ENCODE measurements around the gene TECPR1.

TECPR1 gene

GRCh38 chr7:98282703-98283102, 30.7 kb upstream of the TECPR1 start:
- TF ChIP-seq EGR1 (IDR thresholded peaks at IDR 0.05) (no peak), TCF12 (IDR thresholded peaks at IDR 0.05; ENCODE audit: low read depth) (no peak), NFIC (IDR thresholded peaks at IDR 0.05) (no peak), EP300 (IDR thresholded peaks at IDR 0.05; ENCODE audit: borderline replicate concordance) (no peak), ZBTB7A (IDR thresholded peaks at IDR 0.05; ENCODE audit: low read depth) (no peak), TEAD4 (IDR thresholded peaks at IDR 0.05) (no peak), CREB1 (IDR thresholded peaks at IDR 0.05; ENCODE audit: low read depth) (no peak), TAF1 (IDR thresholded peaks at IDR 0.05; ENCODE audit: low read depth) (no peak), YY1 (IDR thresholded peaks at IDR 0.05; ENCODE audit: low read depth) (no peak), USF1 (IDR thresholded peaks at IDR 0.05) (no peak), FOXM1 (IDR thresholded peaks at IDR 0.05; ENCODE audit: borderline replicate concordance, low read depth) (no peak), RAD21 (IDR thresholded peaks at IDR 0.05; ENCODE audit: low read depth) (no peak), CEBPB (IDR thresholded peaks at IDR 0.05) (no peak)
- TF ChIP-seq, protein P1, sequence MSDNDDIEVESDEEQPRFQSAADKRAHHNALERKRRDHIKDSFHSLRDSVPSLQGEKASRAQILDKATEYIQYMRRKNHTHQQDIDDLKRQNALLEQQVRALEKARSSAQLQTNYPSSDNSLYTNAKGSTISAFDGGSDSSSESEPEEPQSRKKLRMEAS (IDR thresholded peaks at IDR 0.05): no peak

- TF ChIP-seq EP300 (IDR thresholded peaks at IDR 0.05; ENCODE audit: borderline replicate concordance) (no peak), TEAD4 (IDR thresholded peaks at IDR 0.05) (no peak), CREB1 (IDR thresholded peaks at IDR 0.05; ENCODE audit: low read depth) (no peak), ZBTB7A (IDR thresholded peaks at IDR 0.05; ENCODE audit: low read depth) (no peak), TAF1 (IDR thresholded peaks at IDR 0.05; ENCODE audit: low read depth) (no peak), RAD21 (IDR thresholded peaks at IDR 0.05; ENCODE audit: low read depth) (no peak), USF1 (IDR thresholded peaks at IDR 0.05) (no peak)
- TF ChIP-seq, protein P2, sequence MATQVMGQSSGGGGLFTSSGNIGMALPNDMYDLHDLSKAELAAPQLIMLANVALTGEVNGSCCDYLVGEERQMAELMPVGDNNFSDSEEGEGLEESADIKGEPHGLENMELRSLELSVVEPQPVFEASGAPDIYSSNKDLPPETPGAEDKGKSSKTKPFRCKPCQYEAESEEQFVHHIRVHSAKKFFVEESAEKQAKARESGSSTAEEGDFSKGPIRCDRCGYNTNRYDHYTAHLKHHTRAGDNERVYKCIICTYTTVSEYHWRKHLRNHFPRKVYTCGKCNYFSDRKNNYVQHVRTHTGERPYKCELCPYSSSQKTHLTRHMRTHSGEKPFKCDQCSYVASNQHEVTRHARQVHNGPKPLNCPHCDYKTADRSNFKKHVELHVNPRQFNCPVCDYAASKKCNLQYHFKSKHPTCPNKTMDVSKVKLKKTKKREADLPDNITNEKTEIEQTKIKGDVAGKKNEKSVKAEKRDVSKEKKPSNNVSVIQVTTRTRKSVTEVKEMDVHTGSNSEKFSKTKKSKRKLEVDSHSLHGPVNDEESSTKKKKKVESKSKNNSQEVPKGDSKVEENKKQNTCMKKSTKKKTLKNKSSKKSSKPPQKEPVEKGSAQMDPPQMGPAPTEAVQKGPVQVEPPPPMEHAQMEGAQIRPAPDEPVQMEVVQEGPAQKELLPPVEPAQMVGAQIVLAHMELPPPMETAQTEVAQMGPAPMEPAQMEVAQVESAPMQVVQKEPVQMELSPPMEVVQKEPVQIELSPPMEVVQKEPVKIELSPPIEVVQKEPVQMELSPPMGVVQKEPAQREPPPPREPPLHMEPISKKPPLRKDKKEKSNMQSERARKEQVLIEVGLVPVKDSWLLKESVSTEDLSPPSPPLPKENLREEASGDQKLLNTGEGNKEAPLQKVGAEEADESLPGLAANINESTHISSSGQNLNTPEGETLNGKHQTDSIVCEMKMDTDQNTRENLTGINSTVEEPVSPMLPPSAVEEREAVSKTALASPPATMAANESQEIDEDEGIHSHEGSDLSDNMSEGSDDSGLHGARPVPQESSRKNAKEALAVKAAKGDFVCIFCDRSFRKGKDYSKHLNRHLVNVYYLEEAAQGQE (IDR thresholded peaks at IDR 0.05; ENCODE audit: low read depth): no peak
Measured at GRCh38 chr7:98281757-98282606, 29.9 kb upstream of the TECPR1 start.

- TF ChIP-seq, protein P2 (IDR thresholded peaks at IDR 0.05; ENCODE audit: low read depth): no peak
- TF ChIP-seq TCF12 (IDR thresholded peaks at IDR 0.05; ENCODE audit: low read depth) (peak; percentile 55; the same call in 1 of the 2 replicates), FOXM1 (IDR thresholded peaks at IDR 0.05; ENCODE audit: borderline replicate concordance, low read depth) (no peak), TEAD4 (IDR thresholded peaks at IDR 0.05) (peak; percentile 36; the same call in 1 of the 2 replicates), ZBTB7A (IDR thresholded peaks at IDR 0.05; ENCODE audit: low read depth) (peak; percentile 3; the same call in 1 of the 2 replicates), EGR1 (IDR thresholded peaks at IDR 0.05) (no peak), EP300 (IDR thresholded peaks at IDR 0.05; ENCODE audit: borderline replicate concordance) (peak; percentile 25; the same call in 1 of the 2 replicates), RAD21 (IDR thresholded peaks at IDR 0.05; ENCODE audit: low read depth) (no peak), NFIC (IDR thresholded peaks at IDR 0.05) (no peak), TAF1 (IDR thresholded peaks at IDR 0.05; ENCODE audit: low read depth) (peak; percentile 55; the same call in 1 of the 2 replicates), USF1 (IDR thresholded peaks at IDR 0.05) (peak; percentile 90), YY1 (IDR thresholded peaks at IDR 0.05; ENCODE audit: low read depth) (no peak), CREB1 (IDR thresholded peaks at IDR 0.05; ENCODE audit: low read depth) (no peak), CEBPB (IDR thresholded peaks at IDR 0.05) (no peak)
- TF ChIP-seq, protein P1 (IDR thresholded peaks at IDR 0.05): peak; percentile 67
Measured at GRCh38 chr7:98280791-98281756, 29.0 kb upstream of the TECPR1 start, which contains the start of gene BRI3. Gene BRI3 (plus strand): TSS chr7:98281686. CDS start chr7:98281796, 110 bp downstream.

- TF ChIP-seq EGR1 (IDR thresholded peaks at IDR 0.05) (no peak), TCF12 (IDR thresholded peaks at IDR 0.05; ENCODE audit: low read depth) (no peak), CREB1 (IDR thresholded peaks at IDR 0.05; ENCODE audit: low read depth) (no peak), TEAD4 (IDR thresholded peaks at IDR 0.05) (no peak), RAD21 (IDR thresholded peaks at IDR 0.05; ENCODE audit: low read depth) (no peak), CEBPB (IDR thresholded peaks at IDR 0.05) (no peak), EP300 (IDR thresholded peaks at IDR 0.05; ENCODE audit: borderline replicate concordance) (no peak), ZBTB7A (IDR thresholded peaks at IDR 0.05; ENCODE audit: low read depth) (no peak)
- TF ChIP-seq, protein P1 (IDR thresholded peaks at IDR 0.05): no peak
Measured at GRCh38 chr7:98280296-98280695, 28.3 kb upstream of the TECPR1 start.

All from Ishikawa (cell line).